HG02623 (cell line): ENCODE measurements around the gene LYSMD3.

ENCODE experiments used
- ATAC-seq: cut with Tn5 transposase; IDR thresholded peaks from one replicate; pipeline ENCODE4 v1.9.1; 2021; ENCODE audit warnings: moderate library complexity; ENCODE audit not compliant: unreplicated experiment

The LYSMD3 gene

GRCh38 chr5:90483206-90483605, 46.2 kb downstream of the LYSMD3 start:
- ATAC-seq: no peak

DNA sequence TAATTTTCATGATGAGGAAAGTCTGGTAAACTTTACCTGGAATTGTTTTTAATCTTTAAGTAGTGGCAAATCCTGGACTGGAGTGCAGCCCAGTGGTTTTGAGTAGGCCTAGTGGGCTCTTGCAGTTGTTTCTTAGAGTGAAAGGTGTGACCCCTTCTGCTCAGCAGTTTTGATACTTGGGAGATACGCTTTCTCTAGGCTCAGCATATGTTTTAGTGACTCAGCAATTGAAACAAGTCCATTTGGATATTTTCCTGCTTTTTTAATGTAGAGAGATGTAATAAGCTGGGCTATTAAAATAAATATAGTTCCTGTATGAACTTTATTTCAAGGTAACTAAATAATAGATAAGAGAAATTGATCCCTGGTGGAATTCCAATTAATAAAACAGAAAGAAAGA, 48.7 kb downstream of the LYSMD3 start:
- no peak for ATAC-seq

GRCh38 chr5:90479611-90480385, 49.6 kb downstream of the LYSMD3 start:
- ATAC-seq: no peak

GRCh38 chr5:90477621-90478215, 51.7 kb downstream of the LYSMD3 start:
- ATAC-seq: no peak

- ATAC-seq: no peak
Measured at GRCh38 chr5:90477073-90477472, 52.3 kb downstream of the LYSMD3 start.

DNA sequence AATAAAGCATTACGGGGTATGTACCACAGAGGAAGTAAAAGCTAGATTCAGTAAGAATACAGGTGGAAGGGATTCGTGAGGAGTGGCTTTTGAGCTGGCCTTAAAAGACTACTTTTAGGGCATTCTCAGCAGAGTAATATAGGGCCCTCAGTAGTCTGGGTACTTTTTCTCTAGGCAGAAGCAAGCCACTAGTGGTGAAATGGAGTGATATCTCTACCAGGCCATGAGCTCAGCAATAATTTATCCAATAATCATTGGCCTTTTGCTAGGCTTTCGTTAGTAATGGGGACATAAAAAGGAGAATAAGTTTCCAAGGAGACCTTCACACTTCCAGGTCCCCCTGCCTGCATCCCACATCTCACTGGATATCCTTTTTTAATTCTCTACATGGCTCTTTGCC, 53.0 kb downstream of the LYSMD3 start:
- ATAC-seq: no peak

- no peak for ATAC-seq
Measured at GRCh38 chr5:90475436-90475980, 53.9 kb downstream of the LYSMD3 start.

GRCh38 chr5:90474235-90475107, 54.9 kb downstream of the LYSMD3 start, which contains the start of the genes MBLAC2 and POLR3G:
MBLAC2 (minus strand) TSS chr5:90474771; CDS start chr5:90474292, 479 bp downstream.
POLR3G (plus strand) TSS chr5:90474864; CDS start chr5:90485568, 10,704 bp downstream.
- peak; percentile 87 for ATAC-seq

DNA sequence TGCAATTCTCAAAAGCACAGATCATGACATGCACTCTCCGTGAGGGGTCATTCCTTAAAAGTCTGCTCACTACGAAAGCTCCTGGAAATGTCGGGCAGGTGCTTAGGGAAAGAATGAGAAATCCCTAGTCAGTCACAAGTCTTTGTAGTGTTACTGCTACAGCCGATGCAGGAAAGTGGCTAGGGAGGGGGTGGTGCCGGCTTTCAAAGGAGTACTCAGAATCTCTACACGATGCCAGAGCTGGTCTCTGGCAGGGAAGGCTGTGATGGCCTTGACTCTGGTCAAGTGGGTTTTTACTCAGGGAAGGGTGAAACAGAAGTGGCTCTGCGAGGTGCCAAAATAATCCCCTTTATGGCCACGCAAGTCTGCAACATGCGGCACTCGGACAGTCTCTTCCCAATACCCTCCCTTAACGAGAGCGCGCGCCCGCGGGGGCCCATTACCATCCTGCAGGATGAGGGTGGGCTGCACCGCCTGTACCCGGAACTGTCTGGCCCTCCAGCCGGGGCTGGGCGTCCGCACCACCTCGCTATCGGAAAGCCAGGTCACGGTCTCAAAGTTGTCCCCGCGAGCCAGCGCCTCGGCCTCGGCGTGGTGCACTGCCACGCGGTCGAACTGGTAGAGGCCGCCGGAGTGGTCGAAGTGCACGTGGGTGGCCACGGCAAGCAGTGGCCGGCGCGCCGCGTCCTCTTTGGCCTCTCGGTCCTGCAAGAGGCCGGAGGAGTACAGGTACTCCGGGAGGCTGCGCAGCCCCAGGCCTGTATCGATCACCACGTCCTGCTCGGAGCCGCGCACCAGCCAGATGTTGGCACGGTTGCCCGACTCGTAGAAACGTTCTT, 55.8 kb downstream of the LYSMD3 start:
- ATAC-seq: peak; percentile 17

DNA sequence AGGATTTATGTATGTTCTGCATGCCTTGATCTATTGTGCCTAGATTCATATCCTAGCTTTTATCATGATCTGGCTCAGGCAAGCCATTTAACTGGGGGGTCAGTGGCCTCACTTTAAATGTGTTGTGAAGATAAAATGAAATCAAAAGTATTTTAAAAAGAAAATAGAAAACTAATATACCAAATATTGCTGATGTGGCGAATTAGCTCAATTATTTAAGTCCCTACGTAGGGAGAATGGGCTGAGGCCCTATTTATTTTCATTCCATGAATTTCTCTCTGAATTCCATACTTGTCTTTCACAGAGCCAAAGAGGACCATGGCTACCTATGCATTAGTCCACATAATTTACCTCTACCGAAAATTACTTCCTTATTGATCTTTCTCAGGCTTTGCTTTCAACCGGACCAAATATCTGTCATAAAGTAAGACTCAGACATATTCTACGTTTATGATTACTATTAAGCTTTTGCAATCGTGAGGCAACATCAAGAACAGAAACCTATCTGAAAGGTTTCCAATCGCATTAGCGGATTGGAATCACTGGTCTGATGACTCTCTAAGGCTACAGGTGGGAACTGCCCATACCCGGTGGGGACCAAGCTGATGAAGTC, 56.5 kb downstream of the LYSMD3 start:
- no peak for ATAC-seq
